Aorta (tissue), 5 donors: ENCODE measurements around the gene MTHFR. TPM values are rescaled to one million over a fixed set of nuclear protein-coding genes. Genes with fewer than 3 reads are reported as not detected.
A peak's percentile ranks its signal among the peaks of the same experiment; 100 is the strongest.

Source experiments
- ATAC-seq: fragments of 200-7000 bp; cut with Tn5 transposase; one replicate; pipeline ENCODE4 v1.9.1; 2022; ENCODE audit warnings: moderate library complexity; ENCODE audit not compliant: low FRiP score
- DNase-seq, 2 donors: peaks; one replicate each; pipeline ENCODE4 v3.0.0-alpha.2; 2020
- H3K27ac ChIP-seq, 2 donors: one replicate each; pipeline ENCODE4 v1.5.1; 2013; ENCODE audit warnings: low read length in 2 of 2, mild to moderate bottlenecking in 2 of 2, moderate library complexity in 2 of 2, control low read depth in 1 of 2, inconsistent platforms in 1 of 2, low read depth in 1 of 2
- H3K27me3 ChIP-seq, 2 donors: one replicate each; pipeline ENCODE4 v1.6.1; 2013; ENCODE audit warnings: control low read depth in 1 of 2, low read length in 1 of 2, mild to moderate bottlenecking in 1 of 2, moderate library complexity in 1 of 2; ENCODE audit not compliant: insufficient read depth in 2 of 2, control insufficient read depth in 1 of 2
- H3K36me3 ChIP-seq, 2 donors: one replicate each; pipeline ENCODE4 v1.6.1; 2013; ENCODE audit warnings: control low read depth in 1 of 2, low read length in 1 of 2, mild to moderate bottlenecking in 1 of 2; ENCODE audit not compliant: insufficient read depth in 2 of 2, control insufficient read depth in 1 of 2
- H3K4me1 ChIP-seq, 2 donors: one replicate each; pipeline ENCODE4 v1.6.1; 2013; ENCODE audit warnings: low read length in 2 of 2, control low read depth in 1 of 2, mild to moderate bottlenecking in 1 of 2, moderate library complexity in 1 of 2; ENCODE audit not compliant: insufficient read depth in 2 of 2, control insufficient read depth in 1 of 2
- H3K4me3 ChIP-seq, 2 donors: one replicate each; pipeline ENCODE4 v1.5.1; 2013; ENCODE audit warnings: low read length in 2 of 2, control low read depth in 1 of 2, mild to moderate bottlenecking in 1 of 2
- H3K9me3 ChIP-seq: one replicate; pipeline ENCODE4 v1.6.1; 2013; ENCODE audit warnings: mild to moderate bottlenecking, low read length; ENCODE audit not compliant: control insufficient read depth
- WGBS, 2 donors: extraction: QIAGEN DNeasy Blood & Tissue Kit; methylation state at CpG; one replicate each; pipeline ENCODE4 v1.1.7; 2013; 5-methylcytosine and 5-hydroxymethylcytosine counted together
- intact Hi-C, 2 donors: fragments of 100-400 bp; cut with DNase I; formaldehyde crosslinking; loops; one replicate each; pipeline versions ENCODE4 v1.14.2 to v1.15.0; 2022
- polyA plus RNA-seq, 2 donors: library from polyadenylated mRNA; stranded (reverse); fragments of 200-250 nt; gene quantifications; one replicate each; pipeline ENCODE4 v1.2.3, GENCODE V29; 2013
- total RNA-seq, 2 donors: library from RNA; stranded (reverse); fragmentation: NEBNext Ultra II Directional; extraction: Animal tissue kit (Norgen Biotek cat#: 25700); gene quantifications; one replicate each; pipeline ENCODE4 v1.2.1, GENCODE V29; 2021
- donor health status: healthy with polysubstance abuse.
- donor health status: Bipolar disorder and iron deficiency.
- donor health status: DM: no; HTN: no; CAD: no.
- donor health status: DM: no; HTN: no; CAD: no.
- donor health status: DM: yes; HTN: yes; CAD: no.

The MTHFR gene
- total and polyA plus RNA-seq, 4 donors: 4.6 to 53.0 (median 27.1) TPM

GRCh38 chr1:11789126-11790067, 16.4 kb downstream of the MTHFR start:
- peak overlapping the region in 1 of 2 donors; percentile 48 for H3K27ac ChIP-seq
- intact Hi-C loops: loop anchor here (2.0 to 5.0 kb wide), 3 partner anchors 15 to 107 kb away; partner anchors contain the start of genes AGTRAP (in 1 of the 2), MAD2L2 (in 1 of the 2) and MTHFR (in 1 of the 2)
- H3K36me3 ChIP-seq: peaks cover 0 to 5% of the 10 kb centered on the region in 2 donors
- H3K4me3 ChIP-seq: no peak overlapping the region
- H3K27me3 ChIP-seq: no peaks in the 10 kb centered on the region
- no peaks in the 10 kb centered on the region for H3K9me3 ChIP-seq
- WGBS, 2 donors: 64 to 71% methylated on average over 13 of the region's 13 CpGs
- no peaks in the 10 kb centered on the region for H3K4me1 ChIP-seq
- DNase-seq (peak; percentile 56 to 63), ATAC-seq (no peak)

- intact Hi-C loops: loop anchor here (2.0 to 5.0 kb wide), 3 partner anchors 16 to 106 kb away; partner anchors contain the start of genes AGTRAP (in 1 of the 2), MAD2L2 (in 1 of the 2) and MTHFR (in 1 of the 2)
- ATAC-seq (no peak), DNase-seq (peak; percentile 47 to 73)
- H3K27me3 ChIP-seq: no peaks in the 10 kb centered on the region
- H3K27ac ChIP-seq: no peak overlapping the region
- WGBS, 2 donors: 62 to 75% methylated on average over 14 of the region's 14 CpGs
- no peaks in the 10 kb centered on the region for H3K36me3 ChIP-seq
- H3K9me3 ChIP-seq: no peaks in the 10 kb centered on the region
- H3K4me3 ChIP-seq: no peak overlapping the region
- H3K4me1 ChIP-seq: no peaks in the 10 kb centered on the region
These were observed 17.2 kb downstream of the MTHFR start for GRCh38 chr1:11788549-11789053.

- intact Hi-C loops: loop anchor here (2.0 to 5.0 kb wide), 3 partner anchors 17 to 106 kb away; partner anchors contain the start of genes AGTRAP (in 1 of the 2), MAD2L2 (in 1 of the 2) and MTHFR (in 1 of the 2)
- Histone ChIP-seq H3K4me1 (no peaks in the 10 kb centered on the region), H3K27me3 (no peaks in the 10 kb centered on the region), H3K27ac (peak overlapping the region in 1 of 2 donors; percentile 56), H3K9me3 (no peaks in the 10 kb centered on the region), H3K36me3 (no peaks in the 10 kb centered on the region), H3K4me3 (no peak overlapping the region)
- ATAC-seq (peak; percentile 1), DNase-seq (peak; percentile 51 to 73)
- 71 to 78% methylated on average over 14 of the region's 14 CpGs for WGBS, 2 donors
These were observed 17.8 kb downstream of the MTHFR start for GRCh38 chr1:11787804-11788436.

- DNase-seq: peak; percentile 81 to 87
- Histone ChIP-seq H3K27ac (peak overlapping the region in 1 of 2 donors; percentile 56), H3K27me3 (no peaks in the 10 kb centered on the region), H3K36me3 (no peaks in the 10 kb centered on the region), H3K4me3 (no peak overlapping the region), H3K4me1 (no peaks in the 10 kb centered on the region), H3K9me3 (no peaks in the 10 kb centered on the region)
- WGBS, 2 donors: 5 to 10% methylated on average over 16 of the region's 16 CpGs
- ATAC-seq: peak; percentile 53
- intact Hi-C loops: loop anchor here in 1 of 2 donors (5.0 kb wide), 2 partner anchors 50 to 105 kb away; partner anchors contain the start of genes AGTRAP and MAD2L2
These were observed 18.4 kb downstream of the MTHFR start for GRCh38 chr1:11787251-11787803.

GRCh38 chr1:11786168-11786567, 19.6 kb downstream of the MTHFR start:
- H3K4me3 ChIP-seq: no peak overlapping the region
- H3K9me3 ChIP-seq: no peaks in the 10 kb centered on the region
- H3K4me1 ChIP-seq: no peaks in the 10 kb centered on the region
- no peak overlapping the region for H3K27ac ChIP-seq
- intact Hi-C loops: loop anchor here in 1 of 2 donors (5.0 kb wide), 2 partner anchors 49 to 104 kb away; partner anchors contain the start of genes AGTRAP and MAD2L2
- 61 to 68% methylated on average over 5 of the region's 5 CpGs for WGBS, 2 donors
- no peak for DNase-seq
- H3K27me3 ChIP-seq: no peaks in the 10 kb centered on the region
- H3K36me3 ChIP-seq: no peaks in the 10 kb centered on the region
- no peak for ATAC-seq

GRCh38 chr1:11784993-11785769, 20.6 kb downstream of the MTHFR start:
- Histone ChIP-seq H3K4me3 (no peak overlapping the region), H3K36me3 (no peaks in the 10 kb centered on the region), H3K27ac (no peak overlapping the region), H3K9me3 (no peaks in the 10 kb centered on the region), H3K4me1 (no peaks in the 10 kb centered on the region), H3K27me3 (no peaks in the 10 kb centered on the region)
- ATAC-seq: peak; percentile 73
- peak; percentile 75 to 91 for DNase-seq
- intact Hi-C loops: loop anchor here in 1 of 2 donors (5.0 kb wide), 2 partner anchors 48 to 103 kb away; partner anchors contain the start of genes AGTRAP and MAD2L2
- WGBS, 2 donors: 6% methylated on average over 29 to 30 of the region's 30 CpGs

GRCh38 chr1:11784256-11784992, 21.3 kb downstream of the MTHFR start:
- Histone ChIP-seq H3K36me3 (no peaks in the 10 kb centered on the region), H3K4me1 (no peaks in the 10 kb centered on the region), H3K27me3 (no peaks in the 10 kb centered on the region), H3K9me3 (no peaks in the 10 kb centered on the region), H3K4me3 (no peak overlapping the region), H3K27ac (no peak overlapping the region)
- DNase-seq: peak; percentile 51 to 71
- WGBS, 2 donors: 69 to 72% methylated on average over 19 to 21 of the region's 21 CpGs
- ATAC-seq: no peak
- intact Hi-C loops: no loop called here
